Measurements from ENCODE around the gene CWH43. TPM values are rescaled to one million over a fixed set of nuclear protein-coding genes. Genes with fewer than 3 reads are reported as not detected.
"Not testable (repeated sequence)": the region's sequence is repeated elsewhere in the genome, so short reads cannot be mapped to it uniquely, and the experiment has no call there.

The CWH43 gene
- total RNA-seq, 2 donors from 2014 or later, result 14.8 to 118 TPM

GRCh38 chr4:48970471-48970921 lies 15.6 kb upstream of the CWH43 start:
- no peak overlapping the region for H3K27ac ChIP-seq
- no peak for DNase-seq (ENCODE audit: low spot score)
- WGBS, result 67% methylated on average over 3 of the region's 3 CpGs
- H3K36me3 ChIP-seq, result no peaks in the 10 kb centered on the region
- no peaks in the 10 kb centered on the region for H3K4me1 ChIP-seq (replicated peaks)
- intact Hi-C loops (cut with DNase I), result no loop called here
- no peaks in the 10 kb centered on the region for H3K27me3 ChIP-seq (replicated peaks; ENCODE audit: insufficient read depth)
- no peak for TF ChIP-seq POLR2AphosphoS5 (IDR thresholded peaks at IDR 0.05)
- no peak for TF ChIP-seq POLR2A (IDR thresholded peaks at IDR 0.05)
- TF ChIP-seq CTCF (IDR thresholded peaks at IDR 0.05), result no peak
- H3K9me3 ChIP-seq, result no peaks in the 10 kb centered on the region
- H3K4me3 ChIP-seq, result no peak overlapping the region

GRCh38 chr4:48974979-48975640 lies 11.0 kb upstream of the CWH43 start:
- no peak overlapping the region for H3K27ac ChIP-seq
- intact Hi-C loops (cut with DNase I), result no loop called here
- no peaks in the 10 kb centered on the region for H3K27me3 ChIP-seq (replicated peaks; ENCODE audit: insufficient read depth)
- 55% methylated on average over 2 of the region's 2 CpGs for WGBS
- H3K4me1 ChIP-seq (replicated peaks), result no peaks in the 10 kb centered on the region
- TF ChIP-seq CTCF (IDR thresholded peaks at IDR 0.05) (no peak), POLR2A (IDR thresholded peaks at IDR 0.05) (no peak), POLR2AphosphoS5 (IDR thresholded peaks at IDR 0.05) (no peak)
- no peaks in the 10 kb centered on the region for H3K9me3 ChIP-seq
- H3K36me3 ChIP-seq, result no peaks in the 10 kb centered on the region
- H3K4me3 ChIP-seq, result no peak overlapping the region
- no peak for DNase-seq (ENCODE audit: low spot score)

GRCh38 chr4:48976041-48976440 lies 10.0 kb upstream of the CWH43 start:
- no peak for DNase-seq (ENCODE audit: low spot score)
- H3K27ac ChIP-seq, result no peak overlapping the region
- intact Hi-C loops (cut with DNase I), result no loop called here
- 77% methylated on average over 4 of the region's 4 CpGs for WGBS
- no peaks in the 10 kb centered on the region for H3K36me3 ChIP-seq
- no peak overlapping the region for H3K4me3 ChIP-seq
- TF ChIP-seq CTCF (IDR thresholded peaks at IDR 0.05) (no peak), POLR2AphosphoS5 (IDR thresholded peaks at IDR 0.05) (no peak), POLR2A (IDR thresholded peaks at IDR 0.05) (no peak)
- no peaks in the 10 kb centered on the region for H3K9me3 ChIP-seq
- no peaks in the 10 kb centered on the region for H3K4me1 ChIP-seq (replicated peaks)
- no peaks in the 10 kb centered on the region for H3K27me3 ChIP-seq (replicated peaks; ENCODE audit: insufficient read depth)

GRCh38 chr4:48979914-48980579 lies 6.0 kb upstream of the CWH43 start:
- WGBS, result 81% methylated on average over 6 of the region's 6 CpGs
- no peak for DNase-seq (ENCODE audit: low spot score)
- no peaks in the 10 kb centered on the region for H3K9me3 ChIP-seq
- no peaks in the 10 kb centered on the region for H3K27me3 ChIP-seq (replicated peaks; ENCODE audit: insufficient read depth)
- H3K4me1 ChIP-seq (replicated peaks), result no peaks in the 10 kb centered on the region
- H3K4me3 ChIP-seq, result no peak overlapping the region
- no peak for TF ChIP-seq POLR2AphosphoS5 (IDR thresholded peaks at IDR 0.05)
- TF ChIP-seq CTCF (IDR thresholded peaks at IDR 0.05), result no peak
- no peak for TF ChIP-seq POLR2A (IDR thresholded peaks at IDR 0.05)
- no peaks in the 10 kb centered on the region for H3K36me3 ChIP-seq
- intact Hi-C loops (cut with DNase I), result no loop called here
- no peak overlapping the region for H3K27ac ChIP-seq

- DNase-seq (ENCODE audit: low spot score); H3K4me3 ChIP-seq; H3K27ac ChIP-seq; intact Hi-C loops (cut with DNase I); H3K36me3 ChIP-seq; H3K9me3 ChIP-seq; H3K27me3 ChIP-seq (replicated peaks; ENCODE audit: insufficient read depth); H3K4me1 ChIP-seq (replicated peaks): not testable (repeated sequence)
- WGBS, result 87% methylated on average over 2 of the region's 2 CpGs
Measured at GRCh38 chr4:48984005-48984404, 2.1 kb upstream of the CWH43 start.

Measured in prostate gland (tissue), 2 donors.